Peyer's patch (tissue), 4 donors: ENCODE measurements around the gene EPS15. TPM values are rescaled to one million over a fixed set of nuclear protein-coding genes. Genes with fewer than 3 reads are reported as not detected.

ENCODE experiments used
- DNase-seq, 3 donors: peaks; one replicate each; pipeline ENCODE4 v3.0.0-alpha.2; 2017 to 2019
- H3K27ac ChIP-seq, 4 donors: fragments of 200-600 bp; sonication (generic); one replicate each; pipeline ENCODE4 v1.5.1; 2016 to 2019
- H3K27me3 ChIP-seq, 2 donors: fragments of 200-600 bp; sonication (generic); one replicate each; pipeline ENCODE4 v1.5.1; 2019
- H3K36me3 ChIP-seq, 3 donors: fragments of 200-600 bp; sonication (generic); one replicate each; pipeline ENCODE4 v1.5.1; 2016 to 2019
- H3K4me1 ChIP-seq, 4 donors: fragments of 200-600 bp; sonication (generic); one replicate each; pipeline ENCODE4 v1.5.1; 2016 to 2019
- H3K4me3 ChIP-seq, 4 donors: fragments of 200-600 bp; sonication (generic); 1 replicate in 3 of 4; 2 replicates in 1 of 4; pipeline ENCODE4 v1.5.1; 2016 to 2019; ENCODE audit warnings: mild to moderate bottlenecking in 1 of 4
- H3K9me3 ChIP-seq, 4 donors: fragments of 200-600 bp; sonication (generic); one replicate each; pipeline ENCODE4 v1.5.1; 2016 to 2019; ENCODE audit warnings: mild to moderate bottlenecking in 1 of 4
- CTCF ChIP-seq, 6 experiments: fragments of 450-650 bp in 4 of 6; fragments of 200-600 bp in 2 of 6; sonication (generic) in 1 of 6; IDR thresholded peaks; one replicate each; pipeline ENCODE4 v1.5.1; 2017 to 2019; ENCODE audit warnings: antibody characterized with exemption in 6 of 6, mild to moderate bottlenecking in 3 of 6, moderate library complexity in 1 of 6
- POLR2A ChIP-seq, 2 donors: fragments of 450-650 bp; IDR thresholded peaks; one replicate each; pipeline ENCODE4 v1.5.1; 2017; ENCODE audit warnings: antibody characterized with exemption in 2 of 2, mild to moderate bottlenecking in 2 of 2, moderate library complexity in 2 of 2
- total RNA-seq, 4 donors: library from RNA; depleted of rRNA; stranded (reverse); fragments of >200 nt; gene quantifications; one replicate each; pipeline ENCODE4 v1.1.0, GENCODE V29; 2016

Gene EPS15
- total RNA-seq, 4 donors from 2014 or later, result 48.9 to 160 (median 65.6) TPM

DNA sequence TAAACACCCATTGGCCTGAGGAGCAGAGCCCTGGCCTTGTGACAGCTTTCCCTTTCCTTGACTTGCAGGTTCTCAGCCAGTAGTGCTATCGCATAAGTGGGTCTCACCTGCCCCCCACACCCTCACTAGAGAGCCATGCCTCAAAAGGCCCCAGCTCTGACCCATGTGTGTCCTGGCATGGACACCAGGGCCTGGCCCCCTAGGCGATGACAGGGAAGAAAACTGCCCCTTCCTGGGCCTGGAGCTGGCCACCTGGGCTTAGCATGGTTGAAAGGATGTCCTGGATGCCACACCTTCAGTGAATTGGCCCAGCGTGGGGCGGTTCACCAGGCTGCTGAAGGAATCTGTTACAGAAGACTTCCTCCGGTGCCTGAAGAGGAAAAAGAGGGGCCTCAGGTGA, 207.2 kb downstream of the EPS15 start:
- Histone ChIP-seq H3K9me3 (no peaks in the 10 kb centered on the region), H3K4me3 (no peak overlapping the region), H3K36me3 (no peaks in the 10 kb centered on the region), H3K27me3 (no peaks in the 10 kb centered on the region), H3K27ac (no peak overlapping the region), H3K4me1 (peaks cover 0 to 18% (median 0%) of the 10 kb centered on the region in 4 donors)
- TF ChIP-seq POLR2A (IDR thresholded peaks at IDR 0.05) (no peak), CTCF (IDR thresholded peaks at IDR 0.05) (no peak)
- DNase-seq, result no peak

GRCh38 chr1:51310871-51311613, 208.0 kb downstream of the EPS15 start:
- Histone ChIP-seq H3K27ac (no peak overlapping the region), H3K4me1 (peaks cover 0 to 18% (median 0%) of the 10 kb centered on the region in 4 donors), H3K9me3 (no peaks in the 10 kb centered on the region), H3K27me3 (no peaks in the 10 kb centered on the region), H3K4me3 (no peak overlapping the region), H3K36me3 (no peaks in the 10 kb centered on the region)
- no peak for TF ChIP-seq CTCF (IDR thresholded peaks at IDR 0.05)
- TF ChIP-seq POLR2A (IDR thresholded peaks at IDR 0.05), result no peak
- DNase-seq, result no peak

GRCh38 chr1:51309291-51309690, 209.8 kb downstream of the EPS15 start:
- no peaks in the 10 kb centered on the region for H3K27me3 ChIP-seq
- DNase-seq, result no peak
- no peaks in the 10 kb centered on the region for H3K9me3 ChIP-seq
- H3K4me3 ChIP-seq, result no peak overlapping the region
- H3K36me3 ChIP-seq, result no peaks in the 10 kb centered on the region
- H3K27ac ChIP-seq, result no peak overlapping the region
- TF ChIP-seq CTCF (IDR thresholded peaks at IDR 0.05) (no peak), POLR2A (IDR thresholded peaks at IDR 0.05) (no peak)
- H3K4me1 ChIP-seq, result peaks cover 0 to 28% (median 1%) of the 10 kb centered on the region in 4 donors

DNA sequence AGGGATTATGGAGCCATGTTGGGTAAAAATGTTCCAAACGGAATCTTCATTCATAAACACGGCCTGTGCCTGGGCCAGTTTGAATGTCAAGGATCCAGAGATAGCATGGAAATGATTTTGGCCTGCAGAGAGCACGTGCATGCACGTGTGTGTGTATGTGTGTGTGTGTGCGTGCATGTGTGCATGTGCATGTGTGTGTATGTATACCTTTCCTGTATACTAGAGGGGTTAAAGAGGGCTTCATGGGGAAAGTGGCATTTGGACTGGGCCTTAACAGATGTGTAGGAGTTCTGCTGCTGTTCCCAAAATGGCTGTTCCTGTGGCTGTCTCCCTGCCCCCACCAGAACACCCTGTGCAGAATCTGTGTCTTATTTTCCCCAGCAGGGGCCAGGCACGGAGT, 210.4 kb downstream of the EPS15 start:
- Histone ChIP-seq H3K27ac (no peak overlapping the region), H3K27me3 (no peaks in the 10 kb centered on the region), H3K9me3 (no peaks in the 10 kb centered on the region), H3K4me1 (peaks cover 0 to 24% (median 1%) of the 10 kb centered on the region in 4 donors), H3K36me3 (no peaks in the 10 kb centered on the region), H3K4me3 (no peak overlapping the region)
- DNase-seq, result no peak
- no peak for TF ChIP-seq POLR2A (IDR thresholded peaks at IDR 0.05)
- TF ChIP-seq CTCF (IDR thresholded peaks at IDR 0.05), result no peak

- Histone ChIP-seq H3K4me3 (no peak overlapping the region), H3K9me3 (no peaks in the 10 kb centered on the region), H3K4me1 (peaks cover 0 to 19% (median 1%) of the 10 kb centered on the region in 4 donors), H3K27ac (no peak overlapping the region), H3K36me3 (no peaks in the 10 kb centered on the region), H3K27me3 (no peaks in the 10 kb centered on the region)
- DNase-seq, result no peak
- TF ChIP-seq POLR2A (IDR thresholded peaks at IDR 0.05) (no peak), CTCF (IDR thresholded peaks at IDR 0.05) (no peak)
Measured at GRCh38 chr1:51306950-51307349, 212.1 kb downstream of the EPS15 start.
